ENCODE measurements around the gene SLC25A12.
"Not testable (repeated sequence)": the region's sequence is repeated elsewhere in the genome, so short reads cannot be mapped to it uniquely, and the experiment has no call there.

SLC25A12 gene

GRCh38 chr2:171908235-171908634 lies 14.2 kb upstream of the SLC25A12 start:
- Histone ChIP-seq H3K36me3 (ENCODE audit: control insufficient read depth in 4 of 4, insufficient read depth in 4 of 4, low read length in 3 of 4) (no peaks in the 10 kb centered on the region), H3K4me3 (ENCODE audit: control insufficient read depth in 1 of 7, extremely low read depth in 1 of 7, insufficient read depth in 4 of 7, low read depth in 2 of 7, low read length in 6 of 7) (no peak overlapping the region), H3K27ac (ENCODE audit: insufficient read depth in 1 of 2, low read depth in 1 of 2, low read length in 2 of 2, poor library complexity in 1 of 2, severe bottlenecking in 2 of 2) (no peak overlapping the region), H3K4me1 (ENCODE audit: control extremely low read depth in 1 of 4, control insufficient read depth in 4 of 4, insufficient read depth in 4 of 4, low read length in 3 of 4) (no peaks in the 10 kb centered on the region), H3K9me3 (ENCODE audit: control extremely low read depth in 1 of 5, control insufficient read depth in 4 of 5, insufficient read depth in 2 of 5, low read depth in 1 of 5, low read length in 4 of 5) (peaks cover 0 to 2% (median 0%) of the 10 kb centered on the region in 5 experiments), H3K27me3 (replicated peaks in 2 of 5; ENCODE audit: control insufficient read depth in 4 of 5, insufficient read depth in 5 of 5, low read length in 4 of 5) (no peaks in the 10 kb centered on the region)
- ChIA-PET POLR2A (no interaction called here), CTCF (no interaction called here)
- WGBS (ENCODE audit: insufficient coverage): no CpG with 5 or more reads among the region's 1 CpG
- DNase-seq: no peak

GRCh38 chr2:171902840-171903420 lies 8.9 kb upstream of the SLC25A12 start:
- no peaks in the 10 kb centered on the region for H3K36me3 ChIP-seq (ENCODE audit: control insufficient read depth in 4 of 4, insufficient read depth in 4 of 4, low read length in 3 of 4)
- H3K27ac ChIP-seq (ENCODE audit: insufficient read depth in 1 of 2, low read depth in 1 of 2, low read length in 2 of 2, poor library complexity in 1 of 2, severe bottlenecking in 2 of 2): no peak overlapping the region
- H3K27me3 ChIP-seq (replicated peaks in 2 of 5; ENCODE audit: control insufficient read depth in 4 of 5, insufficient read depth in 5 of 5, low read length in 4 of 5): no peaks in the 10 kb centered on the region
- no peak for DNase-seq
- H3K4me3 ChIP-seq (ENCODE audit: control insufficient read depth in 1 of 7, extremely low read depth in 1 of 7, insufficient read depth in 4 of 7, low read depth in 2 of 7, low read length in 6 of 7): no peak overlapping the region
- H3K9me3 ChIP-seq (ENCODE audit: control extremely low read depth in 1 of 5, control insufficient read depth in 4 of 5, insufficient read depth in 2 of 5, low read depth in 1 of 5, low read length in 4 of 5): no peaks in the 10 kb centered on the region
- CTCF ChIA-PET: no interaction called here
- WGBS (ENCODE audit: insufficient coverage): no CpG with 5 or more reads among the region's 2 CpGs
- no peaks in the 10 kb centered on the region for H3K4me1 ChIP-seq (ENCODE audit: control extremely low read depth in 1 of 4, control insufficient read depth in 4 of 4, insufficient read depth in 4 of 4, low read length in 3 of 4)
- POLR2A ChIA-PET: no interaction called here

- H3K4me3 ChIP-seq (ENCODE audit: control insufficient read depth in 1 of 7, extremely low read depth in 1 of 7, insufficient read depth in 4 of 7, low read depth in 2 of 7, low read length in 6 of 7); H3K27ac ChIP-seq (ENCODE audit: insufficient read depth in 1 of 2, low read depth in 1 of 2, low read length in 2 of 2, poor library complexity in 1 of 2, severe bottlenecking in 2 of 2); H3K9me3 ChIP-seq (ENCODE audit: control extremely low read depth in 1 of 5, control insufficient read depth in 4 of 5, insufficient read depth in 2 of 5, low read depth in 1 of 5, low read length in 4 of 5); DNase-seq; CTCF ChIA-PET; H3K4me1 ChIP-seq (ENCODE audit: control extremely low read depth in 1 of 4, control insufficient read depth in 4 of 4, insufficient read depth in 4 of 4, low read length in 3 of 4); H3K36me3 ChIP-seq (ENCODE audit: control insufficient read depth in 4 of 4, insufficient read depth in 4 of 4, low read length in 3 of 4); H3K27me3 ChIP-seq (replicated peaks in 2 of 5; ENCODE audit: control insufficient read depth in 4 of 5, insufficient read depth in 5 of 5, low read length in 4 of 5): not testable (repeated sequence)
- 100% methylated on average over 9 of the region's 58 CpGs for WGBS (ENCODE audit: insufficient coverage)
- POLR2A ChIA-PET: interaction anchor here (0.6 kb wide), 1 partner anchor 111 kb away, joined by 3 read pairs; no protein-coding TSS in a partner anchor
Observed at GRCh38 chr2:171899623-171900282, 5.7 kb upstream of the SLC25A12 start.

- ChIA-PET CTCF (interaction anchor here (1.2 kb wide), 1 partner anchor 18 kb away, joined by 3 read pairs; no protein-coding TSS in a partner anchor), POLR2A (no interaction called here)
- Histone ChIP-seq H3K36me3 (ENCODE audit: control insufficient read depth in 4 of 4, insufficient read depth in 4 of 4, low read length in 3 of 4) (peaks cover 0 to 5% (median 3%) of the 10 kb centered on the region in 4 experiments), H3K27me3 (replicated peaks in 2 of 5; ENCODE audit: control insufficient read depth in 4 of 5, insufficient read depth in 5 of 5, low read length in 4 of 5) (no peaks in the 10 kb centered on the region), H3K4me1 (ENCODE audit: control extremely low read depth in 1 of 4, control insufficient read depth in 4 of 4, insufficient read depth in 4 of 4, low read length in 3 of 4) (peaks cover 9 to 17% (median 12%) of the 10 kb centered on the region in 4 experiments), H3K9me3 (ENCODE audit: control extremely low read depth in 1 of 5, control insufficient read depth in 4 of 5, insufficient read depth in 2 of 5, low read depth in 1 of 5, low read length in 4 of 5) (no peaks in the 10 kb centered on the region), H3K4me3 (ENCODE audit: control insufficient read depth in 1 of 7, extremely low read depth in 1 of 7, insufficient read depth in 4 of 7, low read depth in 2 of 7, low read length in 6 of 7) (no peak overlapping the region), H3K27ac (ENCODE audit: insufficient read depth in 1 of 2, low read depth in 1 of 2, low read length in 2 of 2, poor library complexity in 1 of 2, severe bottlenecking in 2 of 2) (no peak overlapping the region)
- no CpG with 5 or more reads among the region's 1 CpG for WGBS (ENCODE audit: insufficient coverage)
- no peak for DNase-seq
Observed at GRCh38 chr2:171895786-171896185, 1.7 kb upstream of the SLC25A12 start.

- H3K4me3 ChIP-seq (ENCODE audit: control insufficient read depth in 1 of 7, extremely low read depth in 1 of 7, insufficient read depth in 4 of 7, low read depth in 2 of 7, low read length in 6 of 7): peak overlapping the region; percentile 82 to 96 (median 91)
- peak in 2 of 3 donors; percentile 18 to 31 for DNase-seq
- peaks cover 9 to 17% (median 12%) of the 10 kb centered on the region in 4 experiments for H3K4me1 ChIP-seq (ENCODE audit: control extremely low read depth in 1 of 4, control insufficient read depth in 4 of 4, insufficient read depth in 4 of 4, low read length in 3 of 4)
- H3K27ac ChIP-seq (ENCODE audit: insufficient read depth in 1 of 2, low read depth in 1 of 2, low read length in 2 of 2, poor library complexity in 1 of 2, severe bottlenecking in 2 of 2): peak overlapping the region; percentile 69 to 89
- H3K27me3 ChIP-seq (replicated peaks in 2 of 5; ENCODE audit: control insufficient read depth in 4 of 5, insufficient read depth in 5 of 5, low read length in 4 of 5): no peaks in the 10 kb centered on the region
- ChIA-PET CTCF (no interaction called here), POLR2A (no interaction called here)
- H3K36me3 ChIP-seq (ENCODE audit: control insufficient read depth in 4 of 4, insufficient read depth in 4 of 4, low read length in 3 of 4): peaks cover 2 to 7% (median 4%) of the 10 kb centered on the region in 4 experiments
- H3K9me3 ChIP-seq (ENCODE audit: control extremely low read depth in 1 of 5, control insufficient read depth in 4 of 5, insufficient read depth in 2 of 5, low read depth in 1 of 5, low read length in 4 of 5): no peaks in the 10 kb centered on the region
- 60% methylated on average over 10 of the region's 10 CpGs for WGBS (ENCODE audit: insufficient coverage)
Observed at GRCh38 chr2:171894612-171894947, 536 bp upstream of the SLC25A12 start.

GRCh38 chr2:171893196-171893823 lies 734 bp downstream of the SLC25A12 start:
- no peaks in the 10 kb centered on the region for H3K27me3 ChIP-seq (replicated peaks in 2 of 5; ENCODE audit: control insufficient read depth in 4 of 5, insufficient read depth in 5 of 5, low read length in 4 of 5)
- H3K4me3 ChIP-seq (ENCODE audit: control insufficient read depth in 1 of 7, extremely low read depth in 1 of 7, insufficient read depth in 4 of 7, low read depth in 2 of 7, low read length in 6 of 7): peak overlapping the region; percentile 82 to 96 (median 91)
- WGBS (ENCODE audit: insufficient coverage): 44% methylated on average over 4 of the region's 7 CpGs
- DNase-seq: peak in 1 of 3 donors; percentile 48
- peaks cover 9 to 17% (median 12%) of the 10 kb centered on the region in 4 experiments for H3K4me1 ChIP-seq (ENCODE audit: control extremely low read depth in 1 of 4, control insufficient read depth in 4 of 4, insufficient read depth in 4 of 4, low read length in 3 of 4)
- peaks cover 2 to 7% (median 4%) of the 10 kb centered on the region in 4 experiments for H3K36me3 ChIP-seq (ENCODE audit: control insufficient read depth in 4 of 4, insufficient read depth in 4 of 4, low read length in 3 of 4)
- ChIA-PET POLR2A (no interaction called here), CTCF (interaction anchor here (0.9 to 1.0 kb wide), 2 partner anchors 10 to 29 kb away, joined by 3 read pairs; partner anchors contain the start of gene HAT1)
- H3K27ac ChIP-seq (ENCODE audit: insufficient read depth in 1 of 2, low read depth in 1 of 2, low read length in 2 of 2, poor library complexity in 1 of 2, severe bottlenecking in 2 of 2): peak overlapping the region in 1 of 2 experiments; percentile 89
- H3K9me3 ChIP-seq (ENCODE audit: control extremely low read depth in 1 of 5, control insufficient read depth in 4 of 5, insufficient read depth in 2 of 5, low read depth in 1 of 5, low read length in 4 of 5): no peaks in the 10 kb centered on the region

GRCh38 chr2:171889808-171890207 lies 4.2 kb downstream of the SLC25A12 start:
- Histone ChIP-seq H3K4me1 (ENCODE audit: control extremely low read depth in 1 of 4, control insufficient read depth in 4 of 4, insufficient read depth in 4 of 4, low read length in 3 of 4) (peaks cover 9 to 13% (median 11%) of the 10 kb centered on the region in 4 experiments), H3K4me3 (ENCODE audit: control insufficient read depth in 1 of 7, extremely low read depth in 1 of 7, insufficient read depth in 4 of 7, low read depth in 2 of 7, low read length in 6 of 7) (no peak overlapping the region), H3K36me3 (ENCODE audit: control insufficient read depth in 4 of 4, insufficient read depth in 4 of 4, low read length in 3 of 4) (peaks cover 2 to 7% (median 4%) of the 10 kb centered on the region in 4 experiments), H3K27ac (ENCODE audit: insufficient read depth in 1 of 2, low read depth in 1 of 2, low read length in 2 of 2, poor library complexity in 1 of 2, severe bottlenecking in 2 of 2) (no peak overlapping the region), H3K27me3 (replicated peaks in 2 of 5; ENCODE audit: control insufficient read depth in 4 of 5, insufficient read depth in 5 of 5, low read length in 4 of 5) (no peaks in the 10 kb centered on the region), H3K9me3 (ENCODE audit: control extremely low read depth in 1 of 5, control insufficient read depth in 4 of 5, insufficient read depth in 2 of 5, low read depth in 1 of 5, low read length in 4 of 5) (no peaks in the 10 kb centered on the region)
- POLR2A ChIA-PET: no interaction called here
- CTCF ChIA-PET: no interaction called here
- 100% methylated on average over 1 of the region's 1 CpG for WGBS (ENCODE audit: insufficient coverage)
- no peak for DNase-seq
